ENCODE data around the gene SEMA6B. TPM values are rescaled to one million over a fixed set of nuclear protein-coding genes. Genes with fewer than 3 reads are reported as not detected.

SEMA6B gene
- total and polyA plus RNA-seq, 2 donors (not counting 1 experiment from before 2014, with no cell fraction given): 0.42 TPM; not detected in 1

DNA sequence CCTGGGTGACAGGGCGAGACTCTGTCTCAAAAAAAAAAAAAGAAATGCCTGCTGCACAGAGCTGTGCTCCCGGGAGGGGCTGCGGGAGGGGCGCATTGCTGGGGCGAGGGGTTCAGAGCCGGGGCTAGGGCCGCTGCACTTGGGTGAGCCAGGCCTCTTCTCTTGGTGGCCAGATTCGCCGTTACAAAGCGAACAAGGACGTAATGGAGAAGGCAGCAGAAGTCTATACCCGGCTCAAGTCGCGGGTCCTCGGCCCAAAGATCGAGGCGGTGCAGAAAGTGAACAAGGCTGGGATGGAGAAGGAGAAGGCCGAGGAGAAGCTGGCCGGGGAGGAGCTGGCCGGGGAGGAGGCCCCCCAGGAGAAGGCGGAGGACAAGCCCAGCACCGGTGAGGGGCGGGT is 60.2 kb downstream of the SEMA6B start:
- TF ChIP-seq, protein P1, sequence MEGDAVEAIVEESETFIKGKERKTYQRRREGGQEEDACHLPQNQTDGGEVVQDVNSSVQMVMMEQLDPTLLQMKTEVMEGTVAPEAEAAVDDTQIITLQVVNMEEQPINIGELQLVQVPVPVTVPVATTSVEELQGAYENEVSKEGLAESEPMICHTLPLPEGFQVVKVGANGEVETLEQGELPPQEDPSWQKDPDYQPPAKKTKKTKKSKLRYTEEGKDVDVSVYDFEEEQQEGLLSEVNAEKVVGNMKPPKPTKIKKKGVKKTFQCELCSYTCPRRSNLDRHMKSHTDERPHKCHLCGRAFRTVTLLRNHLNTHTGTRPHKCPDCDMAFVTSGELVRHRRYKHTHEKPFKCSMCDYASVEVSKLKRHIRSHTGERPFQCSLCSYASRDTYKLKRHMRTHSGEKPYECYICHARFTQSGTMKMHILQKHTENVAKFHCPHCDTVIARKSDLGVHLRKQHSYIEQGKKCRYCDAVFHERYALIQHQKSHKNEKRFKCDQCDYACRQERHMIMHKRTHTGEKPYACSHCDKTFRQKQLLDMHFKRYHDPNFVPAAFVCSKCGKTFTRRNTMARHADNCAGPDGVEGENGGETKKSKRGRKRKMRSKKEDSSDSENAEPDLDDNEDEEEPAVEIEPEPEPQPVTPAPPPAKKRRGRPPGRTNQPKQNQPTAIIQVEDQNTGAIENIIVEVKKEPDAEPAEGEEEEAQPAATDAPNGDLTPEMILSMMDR (IDR thresholded peaks at IDR 0.05): no peak
- TF ChIP-seq EZH2 (IDR thresholded peaks at IDR 0.05; ENCODE audit: borderline replicate concordance, insufficient read depth, low read depth, low read length, poor library complexity, severe bottlenecking): no peak
- H3K27ac Mint-ChIP-seq: no peak overlapping the region
- Histone ChIP-seq H3K4me2 (replicated peaks; ENCODE audit: low read depth, low read length, poor library complexity, severe bottlenecking) (no peak overlapping the region), H3K9me3 (ENCODE audit: control extremely low read depth in 1 of 3, control insufficient read depth in 2 of 3, insufficient read depth in 1 of 3, low read length in 2 of 3) (no peaks in the 10 kb centered on the region), H3K79me2 (ENCODE audit: control insufficient read depth, insufficient read depth, low read length) (no peaks in the 10 kb centered on the region), H2AFZ (ENCODE audit: insufficient read depth, low read depth, low read length, poor library complexity, severe bottlenecking) (no peak overlapping the region), H3K27me3 (replicated peaks in 1 of 4; ENCODE audit: control extremely low read depth in 1 of 4, control insufficient read depth in 3 of 4, insufficient read depth in 4 of 4, low read length in 3 of 4) (no peaks in the 10 kb centered on the region), H3K27ac (ENCODE audit: low read length in 2 of 2) (no peak overlapping the region), H4K20me1 (ENCODE audit: control insufficient read depth, insufficient read depth, low read length, poor library complexity, severe bottlenecking) (no peaks in the 10 kb centered on the region), H3K36me3 (replicated peaks in 1 of 2; ENCODE audit: control extremely low read depth in 1 of 2, control insufficient read depth in 1 of 2, extremely low read depth in 1 of 2, insufficient read depth in 2 of 2, low read length in 1 of 2) (peaks cover 0 to 39% of the 10 kb centered on the region in 2 experiments), H3K4me1 (ENCODE audit: control insufficient read depth in 2 of 2, insufficient read depth in 2 of 2, low read length in 2 of 2) (no peaks in the 10 kb centered on the region), H3K9ac (ENCODE audit: low read length) (no peak overlapping the region), H3K4me3 (ENCODE audit: control extremely low read depth in 1 of 5, extremely low read depth in 1 of 5, insufficient read depth in 1 of 5, low read depth in 2 of 5, low read length in 4 of 5) (no peak overlapping the region)
- no peaks in the 10 kb centered on the region for H3K4me1 Mint-ChIP-seq
- DNase-seq (no peak), ATAC-seq (ENCODE audit: low read depth) (no peak)
- POLR2A ChIA-PET: no interaction called here
- no peaks in the 10 kb centered on the region for H3K9me3 Mint-ChIP-seq (ENCODE audit: insufficient read depth)
- CTCF ChIA-PET: interaction anchor here (0.6 kb wide), 1 partner anchor 25 kb away, joined by 3 read pairs; no protein-coding TSS in a partner anchor
- intact Hi-C loops (cut with micrococcal nuclease): no loop called here
- H3K27me3 Mint-ChIP-seq: no peaks in the 10 kb centered on the region
- 96% methylated on average over 21 of the region's 23 CpGs for WGBS (ENCODE audit: insufficient coverage)
- H3K4me3 Mint-ChIP-seq: no peak overlapping the region

DNA sequence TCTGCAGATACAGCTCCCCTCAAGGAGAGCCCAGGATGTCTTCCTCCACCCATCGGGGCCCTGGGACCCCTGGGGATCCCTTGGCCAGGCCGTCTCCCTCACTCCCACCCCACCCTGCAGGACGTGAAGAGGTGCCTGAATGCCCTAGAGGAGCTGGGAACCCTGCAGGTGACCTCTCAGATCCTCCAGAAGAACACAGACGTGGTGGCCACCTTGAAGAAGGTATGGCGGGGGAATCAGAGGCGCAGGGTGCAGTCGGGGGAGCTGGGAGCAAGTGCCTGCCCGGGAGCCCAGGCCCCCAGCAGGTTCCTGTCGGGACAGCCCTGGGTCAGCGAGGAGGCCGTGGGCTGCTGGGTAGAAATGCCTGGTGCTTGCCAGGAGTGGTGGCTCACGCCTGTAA is 60.8 kb downstream of the SEMA6B start:
- Histone ChIP-seq H3K27me3 (replicated peaks in 1 of 4; ENCODE audit: control extremely low read depth in 1 of 4, control insufficient read depth in 3 of 4, insufficient read depth in 4 of 4, low read length in 3 of 4) (no peaks in the 10 kb centered on the region), H3K36me3 (replicated peaks in 1 of 2; ENCODE audit: control extremely low read depth in 1 of 2, control insufficient read depth in 1 of 2, extremely low read depth in 1 of 2, insufficient read depth in 2 of 2, low read length in 1 of 2) (peaks cover 0 to 41% of the 10 kb centered on the region in 2 experiments), H3K27ac (ENCODE audit: low read length in 2 of 2) (no peak overlapping the region), H3K4me3 (ENCODE audit: control extremely low read depth in 1 of 5, extremely low read depth in 1 of 5, insufficient read depth in 1 of 5, low read depth in 2 of 5, low read length in 4 of 5) (no peak overlapping the region), H3K4me1 (ENCODE audit: control insufficient read depth in 2 of 2, insufficient read depth in 2 of 2, low read length in 2 of 2) (no peaks in the 10 kb centered on the region), H3K79me2 (ENCODE audit: control insufficient read depth, insufficient read depth, low read length) (no peaks in the 10 kb centered on the region), H2AFZ (ENCODE audit: insufficient read depth, low read depth, low read length, poor library complexity, severe bottlenecking) (no peak overlapping the region), H4K20me1 (ENCODE audit: control insufficient read depth, insufficient read depth, low read length, poor library complexity, severe bottlenecking) (no peaks in the 10 kb centered on the region), H3K9ac (ENCODE audit: low read length) (no peak overlapping the region), H3K9me3 (ENCODE audit: control extremely low read depth in 1 of 3, control insufficient read depth in 2 of 3, insufficient read depth in 1 of 3, low read length in 2 of 3) (no peaks in the 10 kb centered on the region), H3K4me2 (replicated peaks; ENCODE audit: low read depth, low read length, poor library complexity, severe bottlenecking) (no peak overlapping the region)
- ATAC-seq (ENCODE audit: low read depth) (no peak), DNase-seq (no peak)
- TF ChIP-seq, protein P1 (IDR thresholded peaks at IDR 0.05): no peak
- no peak for TF ChIP-seq EZH2 (IDR thresholded peaks at IDR 0.05; ENCODE audit: borderline replicate concordance, insufficient read depth, low read depth, low read length, poor library complexity, severe bottlenecking)
- CTCF ChIA-PET: no interaction called here
- intact Hi-C loops (cut with micrococcal nuclease): no loop called here
- Mint-ChIP-seq H3K4me3 (no peak overlapping the region), H3K27ac (no peak overlapping the region), H3K4me1 (no peaks in the 10 kb centered on the region), H3K9me3 (ENCODE audit: insufficient read depth) (no peaks in the 10 kb centered on the region), H3K27me3 (no peaks in the 10 kb centered on the region)
- POLR2A ChIA-PET: no interaction called here
- WGBS (ENCODE audit: insufficient coverage): 98% methylated on average over 11 of the region's 12 CpGs

Data from B cell (primary cell).